Prostate gland (tissue), 2 donors: ENCODE results near the gene IFITM1. TPM values are rescaled to one million over a fixed set of nuclear protein-coding genes. Genes with fewer than 3 reads are reported as not detected.
"Not testable (repeated sequence)": the region's sequence is repeated elsewhere in the genome, so short reads cannot be mapped to it uniquely, and the experiment has no call there.

ENCODE experiments used
- DNase-seq: peaks from one replicate; pipeline ENCODE4 v3.0.0-alpha.2; 2019; ENCODE audit warnings: low spot score
- H3K27ac ChIP-seq, 2 donors: fragments of 200-600 bp; sonication (generic); 2 replicates each; pipeline ENCODE4 v1.5.1; 2017 to 2019
- H3K27me3 ChIP-seq: fragments of 200-600 bp; sonication (generic); replicated peaks from 2 replicates; pipeline ENCODE4 v1.5.1; 2019; ENCODE audit not compliant: insufficient read depth
- H3K36me3 ChIP-seq, 2 donors: fragments of 200-600 bp; sonication (generic); 1 replicate in 1 of 2; 2 replicates in 1 of 2; pipeline versions ENCODE4 v1.5.1 to v1.8.1; 2017 to 2019
- H3K4me1 ChIP-seq: fragments of 200-600 bp; sonication (generic); replicated peaks from 2 replicates; pipeline ENCODE4 v1.5.1; 2019
- H3K4me3 ChIP-seq, 2 donors: fragments of 200-600 bp; sonication (generic); 2 replicates each; pipeline ENCODE4 v1.5.1; 2017 to 2019
- H3K9me3 ChIP-seq: fragments of 200-600 bp; sonication (generic); 2 replicates; pipeline ENCODE4 v1.5.1; 2017
- POLR2A ChIP-seq: fragments of 450-650 bp; IDR thresholded peaks from one replicate; pipeline ENCODE4 v1.6.1; 2016; ENCODE audit warnings: antibody characterized with exemption, mild to moderate bottlenecking
- POLR2AphosphoS5 ChIP-seq: sonication (generic); formaldehyde crosslinking; IDR thresholded peaks from one replicate; pipeline ENCODE4 v1.6.1; 2017; ENCODE audit warnings: antibody characterized with exemption
- WGBS: methylation state at CpG from one replicate; pipeline ENCODE4 v1.1.5; 2018; 5-methylcytosine and 5-hydroxymethylcytosine counted together
- intact Hi-C: fragments of 100-400 bp; cut with DNase I; formaldehyde crosslinking; loops from one replicate; pipeline ENCODE4 v1.14.2; 2022
- total RNA-seq, 2 donors: library from RNA; depleted of rRNA; stranded (reverse); fragments of >200 nt; gene quantifications; one replicate each; pipeline ENCODE4 v1.1.0, GENCODE V29; 2016
- TF ChIP-seq, protein P1 (sequence below), 4 experiments: fragments of 200-600 bp in 2 of 4; fragments of 450-650 bp in 2 of 4; sonication (generic) in 2 of 4; IDR thresholded peaks; 1 replicate in 3 of 4; 2 replicates in 1 of 4; pipeline ENCODE4 v1.5.1; 2016 to 2019; ENCODE audit warnings: antibody characterized with exemption in 4 of 4, mild to moderate bottlenecking in 2 of 4, moderate library complexity in 2 of 4

The IFITM1 gene
- total RNA-seq, result 100 to 1,000 TPM in 1 of 2 donors, 10 to 100 TPM in 1; 73.9 to 182 TPM

DNA sequence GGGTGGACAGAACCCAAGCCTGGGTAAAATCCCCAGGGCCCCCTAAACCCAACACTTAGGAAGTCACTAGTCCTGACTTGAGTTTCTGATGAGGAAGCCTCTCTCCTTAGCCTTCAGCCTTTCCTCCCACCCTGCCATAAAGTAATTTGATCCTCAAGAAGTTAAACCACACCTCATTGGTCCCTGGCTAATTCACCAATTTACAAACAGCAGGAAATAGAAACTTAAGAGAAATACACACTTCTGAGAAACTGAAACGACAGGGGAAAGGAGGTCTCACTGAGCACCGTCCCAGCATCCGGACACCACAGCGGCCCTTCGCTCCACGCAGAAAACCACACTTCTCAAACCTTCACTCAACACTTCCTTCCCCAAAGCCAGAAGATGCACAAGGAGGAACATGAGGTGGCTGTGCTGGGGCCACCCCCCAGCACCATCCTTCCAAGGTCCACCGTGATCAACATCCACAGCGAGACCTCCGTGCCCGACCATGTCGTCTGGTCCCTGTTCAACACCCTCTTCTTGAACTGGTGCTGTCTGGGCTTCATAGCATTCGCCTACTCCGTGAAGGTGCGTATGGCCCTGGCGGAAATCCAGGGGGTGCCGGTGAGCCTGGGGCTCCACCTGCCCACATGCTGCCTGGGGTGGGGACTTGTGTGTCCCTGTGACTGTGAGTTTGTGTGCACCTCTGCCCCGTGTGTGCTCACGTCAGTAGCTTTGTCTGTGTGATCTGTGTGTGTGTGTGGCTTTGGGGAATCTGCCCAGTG is at the start of gene IFITM1:
TSS of gene IFITM1 (plus strand) at position 254 of the 767 bp plus-strand sequence. CDS start at position 385, 131 bp downstream.
- Histone ChIP-seq H3K36me3 (no peaks in the 10 kb centered on the region), H3K27ac (peak within 1 kb of the TSS; percentile 84 to 86), H3K27me3 (no peaks in the 10 kb centered on the region), H3K4me1 (peaks cover 16% of the 10 kb centered on the region), H3K9me3 (no peaks in the 10 kb centered on the region), H3K4me3 (peak within 1 kb of the TSS; percentile 25 to 41)
- DNase-seq, result peak; percentile 55
- intact Hi-C loops, result no loop called here
- whole genome bisulfite sequencing, result 21% methylated on average over 18 of the region's 18 CpGs
- TF ChIP-seq, protein P1, sequence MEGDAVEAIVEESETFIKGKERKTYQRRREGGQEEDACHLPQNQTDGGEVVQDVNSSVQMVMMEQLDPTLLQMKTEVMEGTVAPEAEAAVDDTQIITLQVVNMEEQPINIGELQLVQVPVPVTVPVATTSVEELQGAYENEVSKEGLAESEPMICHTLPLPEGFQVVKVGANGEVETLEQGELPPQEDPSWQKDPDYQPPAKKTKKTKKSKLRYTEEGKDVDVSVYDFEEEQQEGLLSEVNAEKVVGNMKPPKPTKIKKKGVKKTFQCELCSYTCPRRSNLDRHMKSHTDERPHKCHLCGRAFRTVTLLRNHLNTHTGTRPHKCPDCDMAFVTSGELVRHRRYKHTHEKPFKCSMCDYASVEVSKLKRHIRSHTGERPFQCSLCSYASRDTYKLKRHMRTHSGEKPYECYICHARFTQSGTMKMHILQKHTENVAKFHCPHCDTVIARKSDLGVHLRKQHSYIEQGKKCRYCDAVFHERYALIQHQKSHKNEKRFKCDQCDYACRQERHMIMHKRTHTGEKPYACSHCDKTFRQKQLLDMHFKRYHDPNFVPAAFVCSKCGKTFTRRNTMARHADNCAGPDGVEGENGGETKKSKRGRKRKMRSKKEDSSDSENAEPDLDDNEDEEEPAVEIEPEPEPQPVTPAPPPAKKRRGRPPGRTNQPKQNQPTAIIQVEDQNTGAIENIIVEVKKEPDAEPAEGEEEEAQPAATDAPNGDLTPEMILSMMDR (IDR thresholded peaks at IDR 0.05), result no peak
- TF ChIP-seq POLR2A (peak; percentile 93), POLR2AphosphoS5 (peak; percentile 89)

DNA sequence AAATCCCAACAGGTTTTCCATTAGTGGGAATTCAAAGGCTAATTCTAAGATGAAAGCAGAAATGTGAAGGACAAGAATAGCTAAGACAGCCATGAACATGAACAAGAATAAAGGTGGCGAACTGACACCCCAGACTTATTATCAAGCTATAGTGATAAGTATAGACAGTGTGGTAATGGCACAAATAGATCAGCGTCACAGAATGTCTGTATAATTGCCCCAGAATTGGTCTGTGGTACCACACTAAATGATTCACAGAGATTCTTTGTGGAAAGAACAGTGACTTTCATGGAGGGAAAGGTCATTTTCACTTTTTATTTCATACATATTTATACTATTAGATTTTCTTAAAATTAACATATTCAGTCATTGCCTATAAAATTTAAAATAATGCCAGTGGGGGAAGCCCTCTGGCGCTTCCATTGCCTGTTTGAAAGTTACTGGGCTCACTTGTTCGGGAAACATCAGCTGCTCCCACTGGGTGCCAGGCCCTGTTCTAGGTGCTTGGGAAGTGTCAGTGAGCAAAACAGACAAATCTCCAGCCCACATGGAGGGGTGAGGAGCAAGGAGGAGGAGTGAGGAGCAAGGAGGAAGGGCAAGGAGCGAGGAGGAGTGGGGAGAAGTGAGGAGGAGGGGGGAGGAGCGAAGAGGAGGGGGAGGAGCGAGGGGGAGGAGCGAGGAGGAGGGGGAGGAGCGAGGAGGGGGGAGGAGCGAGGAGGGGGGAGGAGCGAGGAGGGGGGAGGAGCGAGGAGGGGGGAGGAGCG is 47.0 kb upstream of the IFITM1 start:
- TF ChIP-seq, protein P1 (IDR thresholded peaks at IDR 0.05), result no peak
- TF ChIP-seq POLR2A, result no peak
- no peak for TF ChIP-seq POLR2AphosphoS5
- H3K9me3 ChIP-seq, result no peaks in the 10 kb centered on the region
- WGBS, result 74% methylated on average over 5 of the region's 13 CpGs
- intact Hi-C loops, result no loop called here
- H3K4me1 ChIP-seq, result no peaks in the 10 kb centered on the region
- no peak overlapping the region for H3K27ac ChIP-seq
- no peaks in the 10 kb centered on the region for H3K27me3 ChIP-seq
- DNase-seq, result no peak
- no peak overlapping the region for H3K4me3 ChIP-seq
- H3K36me3 ChIP-seq, result no peaks in the 10 kb centered on the region

DNA sequence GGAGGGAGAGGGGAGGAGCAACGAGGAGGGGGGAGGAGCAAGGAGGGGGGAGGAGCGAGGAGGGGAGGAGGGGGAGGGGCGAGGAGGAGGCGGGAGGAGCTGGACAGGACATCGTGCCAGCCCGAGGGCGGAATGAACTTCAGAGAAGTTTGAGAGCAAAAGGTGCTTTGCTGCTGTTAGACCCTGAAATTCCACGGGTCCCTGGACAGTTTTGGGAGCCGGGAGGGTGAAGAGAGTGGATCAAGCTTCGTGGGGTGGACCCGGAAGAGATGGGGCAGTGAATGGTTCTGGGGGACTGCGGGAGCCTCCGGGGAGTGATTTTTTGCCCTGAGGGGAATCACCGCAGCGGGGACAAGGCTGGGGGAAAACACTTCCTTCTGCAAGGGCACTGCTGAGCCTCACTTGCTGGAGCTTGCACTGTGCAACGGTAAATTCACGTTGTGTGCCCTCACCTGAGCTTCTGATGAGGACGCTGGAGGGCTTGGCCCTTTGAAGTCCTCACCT is 46.3 kb upstream of the IFITM1 start:
- WGBS, result 37% methylated on average over 18 of the region's 18 CpGs
- peak overlapping the region; percentile 55 to 67 for H3K27ac ChIP-seq
- no peaks in the 10 kb centered on the region for H3K4me1 ChIP-seq
- peak; percentile 46 for DNase-seq
- H3K4me3 ChIP-seq, result peak overlapping the region; percentile 7 to 27
- intact Hi-C loops, result no loop called here
- TF ChIP-seq POLR2A, result peak; percentile 47
- no peak for TF ChIP-seq POLR2AphosphoS5
- TF ChIP-seq, protein P1 (IDR thresholded peaks at IDR 0.05), result no peak
- no peaks in the 10 kb centered on the region for H3K27me3 ChIP-seq
- H3K36me3 ChIP-seq, result no peaks in the 10 kb centered on the region
- no peaks in the 10 kb centered on the region for H3K9me3 ChIP-seq

DNA sequence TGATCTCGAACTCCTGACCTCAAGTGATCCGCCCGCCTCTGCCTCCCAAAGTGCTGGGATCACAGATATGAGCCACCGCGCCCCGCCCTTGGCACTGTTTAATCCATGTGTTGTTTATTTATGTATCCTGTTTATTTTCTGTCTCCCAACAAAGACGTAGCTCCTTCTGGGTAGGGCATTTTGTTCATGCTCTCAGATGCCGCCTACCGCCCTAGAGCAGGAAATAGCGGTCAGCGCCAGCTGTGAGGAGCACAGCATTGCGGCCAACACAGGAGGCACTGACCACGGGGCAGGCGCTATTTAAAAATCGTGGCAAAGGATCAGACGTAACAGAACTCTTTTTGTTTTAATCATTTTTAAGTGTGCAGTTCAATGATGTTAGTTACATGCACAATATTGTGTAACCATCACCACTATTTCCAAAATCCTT is 45.1 kb upstream of the IFITM1 start:
- peak overlapping the region; percentile 45 to 55 for H3K27ac ChIP-seq
- H3K4me3 ChIP-seq, H3K4me1 ChIP-seq, H3K36me3 ChIP-seq, intact Hi-C loops, H3K27me3 ChIP-seq, DNase-seq, H3K9me3 ChIP-seq: not testable (repeated sequence)
- WGBS, result 67% methylated on average over 16 of the region's 16 CpGs

DNA sequence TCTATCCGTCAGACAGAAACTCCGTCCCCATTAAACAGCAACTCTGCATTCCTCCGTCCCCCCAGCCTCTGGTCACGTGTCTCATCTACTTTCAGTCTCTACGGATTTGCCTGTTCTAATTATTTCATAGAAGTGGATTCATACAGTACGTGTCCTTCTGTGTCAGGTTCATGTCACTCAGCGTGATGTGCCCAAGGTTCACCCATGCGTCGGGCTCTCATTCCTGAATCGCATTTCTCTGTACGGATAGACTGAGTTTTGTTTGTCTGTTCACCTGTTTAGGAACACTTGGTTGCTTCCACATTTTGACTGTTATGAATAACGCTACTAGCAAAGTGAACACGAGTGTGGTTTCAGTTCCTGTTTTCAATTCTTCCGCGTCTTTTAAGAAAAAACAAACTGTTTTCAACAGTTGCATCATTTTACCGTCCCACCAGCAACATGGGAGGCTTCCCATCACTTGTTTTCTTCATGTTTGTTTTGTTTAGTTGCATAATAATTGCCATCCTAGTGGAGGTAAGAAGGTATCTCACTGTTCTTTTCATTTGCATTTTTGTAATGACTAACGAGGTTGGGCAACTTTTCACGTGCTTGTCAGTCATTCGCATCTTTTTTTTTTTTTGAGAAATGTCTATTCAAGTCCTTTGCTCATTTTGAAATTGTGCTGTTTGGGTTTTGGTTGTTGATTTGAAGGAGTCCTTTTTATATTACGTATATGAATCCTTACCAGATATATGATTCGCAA is 44.5 kb upstream of the IFITM1 start:
- no peak for DNase-seq
- Histone ChIP-seq H3K4me3 (no peak overlapping the region), H3K4me1 (no peaks in the 10 kb centered on the region), H3K36me3 (no peaks in the 10 kb centered on the region), H3K27ac (peak overlapping the region in 1 of 2 donors; percentile 33), H3K27me3 (no peaks in the 10 kb centered on the region), H3K9me3 (no peaks in the 10 kb centered on the region)
- TF ChIP-seq, protein P1 (IDR thresholded peaks at IDR 0.05), result peak in 1 of 4 experiments; percentile 15
- TF ChIP-seq POLR2A, result no peak
- intact Hi-C loops, result no loop called here
- 65% methylated on average over 21 of the region's 21 CpGs for WGBS
